HL-60 (cell line): Measurements from ENCODE around the gene PCDHA5.
"Not testable (repeated sequence)": the region's sequence is repeated elsewhere in the genome, so short reads cannot be mapped to it uniquely, and the experiment has no call there.

Source experiments
- DNase-seq, 2 experiments: peaks; one replicate each; pipeline ENCODE4 v3.0.0-alpha.2; 2010 to 2020; ENCODE audit warnings: low read depth in 1 of 2, low spot score in 1 of 2
- H3K27ac ChIP-seq: fragments of 250-450 bp; sonication (Bioruptor Pico); replicated peaks from 2 replicates; pipeline ENCODE4 v1.5.1; 2020; ENCODE audit warnings: mild to moderate bottlenecking, moderate library complexity
- H3K27me3 ChIP-seq: fragments of 250-450 bp; sonication (Bioruptor Pico); 2 replicates; pipeline ENCODE4 v1.5.1; 2021; ENCODE audit warnings: mild to moderate bottlenecking, moderate library complexity; ENCODE audit not compliant: insufficient read depth, poor library complexity, severe bottlenecking
- H3K4me3 ChIP-seq: replicated peaks from 2 replicates; pipeline ENCODE4 v1.5.1; 2011; ENCODE audit warnings: mild to moderate bottlenecking, control low read depth, low read length; ENCODE audit not compliant: insufficient read depth
- CTCF ChIP-seq: IDR thresholded peaks from one replicate; pipeline ENCODE4 v1.5.1; 2011; ENCODE audit warnings: low read length, control low read depth, inconsistent platforms; ENCODE audit not compliant: insufficient read depth
- GABPA ChIP-seq: IDR thresholded peaks from 2 replicates; pipeline ENCODE4 v1.6.1; 2012; ENCODE audit warnings: low read depth
- POLR2AphosphoS5 ChIP-seq: IDR thresholded peaks from 2 replicates; pipeline ENCODE4 v1.6.1; 2012; ENCODE audit warnings: low read depth
- SPI1 ChIP-seq: IDR thresholded peaks from 2 replicates; pipeline ENCODE4 v1.6.1; 2012; ENCODE audit warnings: low read depth, mild to moderate bottlenecking, borderline replicate concordance
- TF ChIP-seq, protein P1 (sequence below): IDR thresholded peaks from 2 replicates; pipeline ENCODE4 v1.6.1; 2012; ENCODE audit warnings: low read depth; ENCODE audit not compliant: insufficient replicate concordance

Gene PCDHA5

DNA sequence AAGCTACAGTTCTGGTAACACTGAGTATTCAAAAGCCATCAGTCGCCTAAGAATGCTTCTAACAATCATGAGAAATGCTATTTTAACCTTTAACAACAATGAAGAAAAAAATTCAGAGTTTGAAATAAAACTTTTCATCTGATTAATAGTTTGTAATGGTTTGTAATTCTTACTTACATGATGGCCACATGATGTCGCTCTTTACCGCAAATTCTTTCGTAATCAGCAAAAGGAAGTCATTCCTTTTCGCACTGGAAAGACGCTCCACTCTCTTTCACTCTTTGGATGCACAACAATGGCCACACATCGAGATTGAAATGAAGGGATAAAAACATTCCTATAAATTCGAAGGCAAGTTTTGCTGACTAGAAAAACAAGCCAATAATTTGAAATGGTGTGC lies 12.6 kb downstream of the PCDHA5 start, which contains the start of gene PCDHA7:
TSS of gene PCDHA7 (plus strand) at position 277 of the 400 bp plus-strand sequence. CDS start at position 392, 115 bp downstream.
- Histone ChIP-seq H3K4me3 (no peak within 1 kb of the TSS), H3K27me3 (no peaks in the 10 kb centered on the region), H3K27ac (no peak within 1 kb of the TSS)
- TF ChIP-seq POLR2AphosphoS5 (no peak), SPI1 (no peak), CTCF (no peak), GABPA (no peak)
- TF ChIP-seq, protein P1, sequence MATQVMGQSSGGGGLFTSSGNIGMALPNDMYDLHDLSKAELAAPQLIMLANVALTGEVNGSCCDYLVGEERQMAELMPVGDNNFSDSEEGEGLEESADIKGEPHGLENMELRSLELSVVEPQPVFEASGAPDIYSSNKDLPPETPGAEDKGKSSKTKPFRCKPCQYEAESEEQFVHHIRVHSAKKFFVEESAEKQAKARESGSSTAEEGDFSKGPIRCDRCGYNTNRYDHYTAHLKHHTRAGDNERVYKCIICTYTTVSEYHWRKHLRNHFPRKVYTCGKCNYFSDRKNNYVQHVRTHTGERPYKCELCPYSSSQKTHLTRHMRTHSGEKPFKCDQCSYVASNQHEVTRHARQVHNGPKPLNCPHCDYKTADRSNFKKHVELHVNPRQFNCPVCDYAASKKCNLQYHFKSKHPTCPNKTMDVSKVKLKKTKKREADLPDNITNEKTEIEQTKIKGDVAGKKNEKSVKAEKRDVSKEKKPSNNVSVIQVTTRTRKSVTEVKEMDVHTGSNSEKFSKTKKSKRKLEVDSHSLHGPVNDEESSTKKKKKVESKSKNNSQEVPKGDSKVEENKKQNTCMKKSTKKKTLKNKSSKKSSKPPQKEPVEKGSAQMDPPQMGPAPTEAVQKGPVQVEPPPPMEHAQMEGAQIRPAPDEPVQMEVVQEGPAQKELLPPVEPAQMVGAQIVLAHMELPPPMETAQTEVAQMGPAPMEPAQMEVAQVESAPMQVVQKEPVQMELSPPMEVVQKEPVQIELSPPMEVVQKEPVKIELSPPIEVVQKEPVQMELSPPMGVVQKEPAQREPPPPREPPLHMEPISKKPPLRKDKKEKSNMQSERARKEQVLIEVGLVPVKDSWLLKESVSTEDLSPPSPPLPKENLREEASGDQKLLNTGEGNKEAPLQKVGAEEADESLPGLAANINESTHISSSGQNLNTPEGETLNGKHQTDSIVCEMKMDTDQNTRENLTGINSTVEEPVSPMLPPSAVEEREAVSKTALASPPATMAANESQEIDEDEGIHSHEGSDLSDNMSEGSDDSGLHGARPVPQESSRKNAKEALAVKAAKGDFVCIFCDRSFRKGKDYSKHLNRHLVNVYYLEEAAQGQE, result no peak
- no peak for DNase-seq

DNA sequence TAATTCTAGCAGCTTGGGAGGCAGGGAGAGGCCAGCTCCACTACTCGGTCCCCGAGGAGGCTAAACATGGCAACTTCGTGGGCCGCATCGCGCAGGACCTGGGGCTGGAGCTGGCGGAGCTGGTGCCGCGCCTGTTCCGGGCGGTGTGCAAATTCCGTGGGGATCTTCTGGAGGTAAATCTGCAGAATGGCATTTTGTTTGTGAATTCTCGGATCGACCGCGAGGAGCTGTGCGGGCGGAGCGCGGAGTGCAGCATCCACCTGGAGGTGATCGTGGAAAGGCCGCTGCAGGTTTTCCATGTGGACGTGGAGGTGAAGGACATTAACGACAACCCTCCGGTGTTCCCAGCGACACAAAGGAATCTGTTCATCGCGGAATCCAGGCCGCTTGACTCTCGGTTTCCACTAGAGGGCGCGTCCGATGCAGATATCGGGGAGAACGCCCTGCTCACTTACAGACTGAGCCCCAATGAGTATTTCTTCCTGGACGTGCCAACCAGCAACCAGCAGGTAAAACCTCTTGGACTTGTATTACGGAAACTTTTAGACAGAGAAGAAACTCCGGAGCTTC lies 13.1 kb downstream of the PCDHA5 start:
- not testable (repeated sequence) for H3K4me3 ChIP-seq, H3K27ac ChIP-seq, H3K27me3 ChIP-seq, DNase-seq

GRCh38 chr5:140835622-140836510 lies 14.5 kb downstream of the PCDHA5 start:
- no peak for DNase-seq
- no peak overlapping the region for H3K27ac ChIP-seq

More at GRCh38 chr5:140835622-140836510, 14.5 kb downstream of the PCDHA5 start:
- H3K4me3 ChIP-seq, result no peak overlapping the region
- H3K27me3 ChIP-seq, result no peaks in the 10 kb centered on the region
- TF ChIP-seq SPI1 (no peak), CTCF (no peak), POLR2AphosphoS5 (no peak), GABPA (no peak)
- TF ChIP-seq, protein P1, result no peak
